B cell (primary cell): ENCODE measurements around the gene SELENOS.

Experiments
- CTCF ChIP-seq: fragments of 200-600 bp; IDR thresholded peaks from one replicate; pipeline ENCODE4 v1.8.0; 2022; ENCODE audit warnings: antibody characterized with exemption, mild to moderate bottlenecking
- EZH2 ChIP-seq: IDR thresholded peaks from 2 replicates; pipeline ENCODE4 v1.6.1; 2012; ENCODE audit warnings: borderline replicate concordance, low read depth, mild to moderate bottlenecking, moderate library complexity, low read length; ENCODE audit not compliant: insufficient read depth, poor library complexity, severe bottlenecking

GRCh38 chr15:101295607-101296161, 18.4 kb upstream of the SELENOS start:
- TF ChIP-seq CTCF (no peak), EZH2 (no peak)
